Measurements from ENCODE around the gene MBD4. TPM values are rescaled to one million over a fixed set of nuclear protein-coding genes. Genes with fewer than 3 reads are reported as not detected.

The MBD4 gene
- total RNA-seq, 4 donors from 2014 or later: 15.0 to 34.4 (median 30.4) TPM

- no peak overlapping the region for H3K27ac ChIP-seq
- DNase-seq: no peak
- in situ Hi-C loops (cut with MboI; ENCODE audit: low pct_ligation_motif_present in 1 of 4, low pct_unique_long_range_greater_than_20kb in 1 of 4, low sequenced_read_pairs in 3 of 4): no loop called here
- TF ChIP-seq POLR2A (IDR thresholded peaks at IDR 0.05): no peak
- no peak for TF ChIP-seq EP300 (IDR thresholded peaks at IDR 0.05; ENCODE audit: low read depth)
- TF ChIP-seq CTCF (IDR thresholded peaks at IDR 0.05): no peak
- no peak for TF ChIP-seq POLR2AphosphoS5 (IDR thresholded peaks at IDR 0.05)
- peaks cover 0 to under 1% (median under 1%) of the 10 kb centered on the region in 4 donors for H3K4me1 ChIP-seq
- intact Hi-C loops (cut with DNase I; ENCODE audit: low total_unique reads): no loop called here
- no peaks in the 10 kb centered on the region for H3K36me3 ChIP-seq
- no peaks in the 10 kb centered on the region for H3K27me3 ChIP-seq
- no peaks in the 10 kb centered on the region for H3K9me3 ChIP-seq
- WGBS, 2 donors (ENCODE audit: low coverage in 1 of 2): 84 to 92% methylated on average over 2 to 3 of the region's 3 CpGs
- H3K4me3 ChIP-seq: no peak overlapping the region
Measured at GRCh38 chr3:129462361-129462968, 22.7 kb upstream of the MBD4 start.

- Histone ChIP-seq H3K9me3 (no peaks in the 10 kb centered on the region), H3K27ac (no peak overlapping the region), H3K4me1 (no peaks in the 10 kb centered on the region), H3K27me3 (no peaks in the 10 kb centered on the region), H3K36me3 (no peaks in the 10 kb centered on the region), H3K4me3 (no peak overlapping the region)
- intact Hi-C loops (cut with DNase I; ENCODE audit: low total_unique reads) (no loop called here), in situ Hi-C loops (cut with MboI; ENCODE audit: low pct_ligation_motif_present in 1 of 4, low pct_unique_long_range_greater_than_20kb in 1 of 4, low sequenced_read_pairs in 3 of 4) (no loop called here)
- no peak for DNase-seq
- WGBS, 2 donors (ENCODE audit: low coverage in 1 of 2): 83 to 100% methylated on average over 1 to 6 of the region's 6 CpGs
- TF ChIP-seq POLR2AphosphoS5 (IDR thresholded peaks at IDR 0.05): no peak
- no peak for TF ChIP-seq CTCF (IDR thresholded peaks at IDR 0.05)
- TF ChIP-seq POLR2A (IDR thresholded peaks at IDR 0.05): no peak
- no peak for TF ChIP-seq EP300 (IDR thresholded peaks at IDR 0.05; ENCODE audit: low read depth)
Measured at GRCh38 chr3:129461461-129462146, 21.9 kb upstream of the MBD4 start.

- no peak for TF ChIP-seq CTCF (IDR thresholded peaks at IDR 0.05)
- TF ChIP-seq EP300 (IDR thresholded peaks at IDR 0.05; ENCODE audit: low read depth): no peak
- TF ChIP-seq POLR2A (IDR thresholded peaks at IDR 0.05): no peak
- no peak for TF ChIP-seq POLR2AphosphoS5 (IDR thresholded peaks at IDR 0.05)
- intact Hi-C loops (cut with DNase I; ENCODE audit: low total_unique reads) (no loop called here), in situ Hi-C loops (cut with MboI; ENCODE audit: low pct_ligation_motif_present in 1 of 4, low pct_unique_long_range_greater_than_20kb in 1 of 4, low sequenced_read_pairs in 3 of 4) (no loop called here)
- no peaks in the 10 kb centered on the region for H3K4me1 ChIP-seq
- no peak overlapping the region for H3K4me3 ChIP-seq
- WGBS, 2 donors (ENCODE audit: low coverage in 1 of 2): 85 to 100% methylated on average over 1 of the region's 1 CpG
- peaks cover 0 to 2% (median 0%) of the 10 kb centered on the region in 4 donors for H3K36me3 ChIP-seq
- no peak overlapping the region for H3K27ac ChIP-seq
- H3K27me3 ChIP-seq: no peaks in the 10 kb centered on the region
- DNase-seq: no peak
- no peaks in the 10 kb centered on the region for H3K9me3 ChIP-seq
Measured at GRCh38 chr3:129461022-129461421, 21.3 kb upstream of the MBD4 start.

- H3K9me3 ChIP-seq: no peaks in the 10 kb centered on the region
- H3K27me3 ChIP-seq: no peaks in the 10 kb centered on the region
- no peak overlapping the region for H3K27ac ChIP-seq
- in situ Hi-C loops (cut with MboI; ENCODE audit: low pct_ligation_motif_present in 1 of 4, low pct_unique_long_range_greater_than_20kb in 1 of 4, low sequenced_read_pairs in 3 of 4): no loop called here
- intact Hi-C loops (cut with DNase I; ENCODE audit: low total_unique reads): no loop called here
- no peaks in the 10 kb centered on the region for H3K4me1 ChIP-seq
- 91 to 100% methylated on average over 2 of the region's 2 CpGs for WGBS, 2 donors (ENCODE audit: low coverage in 1 of 2)
- H3K36me3 ChIP-seq: peaks cover 0 to 6% (median 0%) of the 10 kb centered on the region in 4 donors
- no peak overlapping the region for H3K4me3 ChIP-seq
- no peak for TF ChIP-seq EP300 (IDR thresholded peaks at IDR 0.05; ENCODE audit: low read depth)
- no peak for TF ChIP-seq POLR2AphosphoS5 (IDR thresholded peaks at IDR 0.05)
- TF ChIP-seq CTCF (IDR thresholded peaks at IDR 0.05): no peak
- no peak for TF ChIP-seq POLR2A (IDR thresholded peaks at IDR 0.05)
- DNase-seq: no peak
Measured at GRCh38 chr3:129460572-129460971, 20.8 kb upstream of the MBD4 start.
